Measurements from ENCODE around the gene TEAD1.

TEAD1 gene

DNA sequence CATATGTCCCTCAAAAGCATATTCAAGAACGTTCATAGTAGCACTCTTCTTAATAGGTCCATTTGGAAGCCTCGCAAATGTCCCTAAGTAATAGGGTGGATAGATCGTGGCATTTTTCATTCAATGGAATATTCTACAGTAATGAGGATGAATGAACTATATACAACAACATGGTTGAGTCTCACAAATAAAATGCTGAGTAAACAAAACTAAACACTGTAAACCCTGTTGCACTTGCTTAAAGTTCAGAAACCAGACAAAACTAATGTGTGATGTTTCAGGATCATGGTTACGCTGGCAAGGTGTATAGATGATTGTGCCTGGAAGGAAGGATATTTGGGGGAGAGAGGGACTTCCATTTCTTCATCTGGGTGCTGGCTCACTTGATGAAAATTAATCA is 244.4 kb downstream of the TEAD1 start:
- no peak overlapping the region for H3K27ac ChIP-seq
- TF ChIP-seq, protein P1, sequence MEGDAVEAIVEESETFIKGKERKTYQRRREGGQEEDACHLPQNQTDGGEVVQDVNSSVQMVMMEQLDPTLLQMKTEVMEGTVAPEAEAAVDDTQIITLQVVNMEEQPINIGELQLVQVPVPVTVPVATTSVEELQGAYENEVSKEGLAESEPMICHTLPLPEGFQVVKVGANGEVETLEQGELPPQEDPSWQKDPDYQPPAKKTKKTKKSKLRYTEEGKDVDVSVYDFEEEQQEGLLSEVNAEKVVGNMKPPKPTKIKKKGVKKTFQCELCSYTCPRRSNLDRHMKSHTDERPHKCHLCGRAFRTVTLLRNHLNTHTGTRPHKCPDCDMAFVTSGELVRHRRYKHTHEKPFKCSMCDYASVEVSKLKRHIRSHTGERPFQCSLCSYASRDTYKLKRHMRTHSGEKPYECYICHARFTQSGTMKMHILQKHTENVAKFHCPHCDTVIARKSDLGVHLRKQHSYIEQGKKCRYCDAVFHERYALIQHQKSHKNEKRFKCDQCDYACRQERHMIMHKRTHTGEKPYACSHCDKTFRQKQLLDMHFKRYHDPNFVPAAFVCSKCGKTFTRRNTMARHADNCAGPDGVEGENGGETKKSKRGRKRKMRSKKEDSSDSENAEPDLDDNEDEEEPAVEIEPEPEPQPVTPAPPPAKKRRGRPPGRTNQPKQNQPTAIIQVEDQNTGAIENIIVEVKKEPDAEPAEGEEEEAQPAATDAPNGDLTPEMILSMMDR (IDR thresholded peaks at IDR 0.05), result no peak
- TF ChIP-seq ZFX (IDR thresholded peaks at IDR 0.05; ENCODE audit: borderline replicate concordance), result no peak

DNA sequence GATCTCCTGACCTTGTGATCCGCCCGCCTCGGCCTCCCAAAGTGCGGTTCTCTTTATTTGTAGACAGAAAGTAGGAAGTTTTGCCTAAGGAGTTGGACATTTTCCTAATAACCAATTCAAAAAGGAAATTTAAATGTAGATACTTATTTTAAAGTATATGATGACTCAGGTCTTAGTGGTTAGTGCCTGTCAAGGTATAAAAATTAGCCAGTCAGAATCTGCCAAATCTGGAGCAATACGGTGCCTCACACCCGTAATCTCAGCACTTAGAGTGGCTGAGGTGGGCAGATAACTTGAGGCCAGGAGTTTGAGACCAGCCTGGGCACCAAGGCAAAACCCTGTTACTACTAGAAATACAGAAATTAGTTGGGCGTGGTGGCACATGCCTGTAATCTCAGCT is 248.2 kb downstream of the TEAD1 start:
- no peak overlapping the region for H3K27ac ChIP-seq
- no peak for TF ChIP-seq ZFX (IDR thresholded peaks at IDR 0.05; ENCODE audit: borderline replicate concordance)
- TF ChIP-seq, protein P1 (IDR thresholded peaks at IDR 0.05), result no peak

DNA sequence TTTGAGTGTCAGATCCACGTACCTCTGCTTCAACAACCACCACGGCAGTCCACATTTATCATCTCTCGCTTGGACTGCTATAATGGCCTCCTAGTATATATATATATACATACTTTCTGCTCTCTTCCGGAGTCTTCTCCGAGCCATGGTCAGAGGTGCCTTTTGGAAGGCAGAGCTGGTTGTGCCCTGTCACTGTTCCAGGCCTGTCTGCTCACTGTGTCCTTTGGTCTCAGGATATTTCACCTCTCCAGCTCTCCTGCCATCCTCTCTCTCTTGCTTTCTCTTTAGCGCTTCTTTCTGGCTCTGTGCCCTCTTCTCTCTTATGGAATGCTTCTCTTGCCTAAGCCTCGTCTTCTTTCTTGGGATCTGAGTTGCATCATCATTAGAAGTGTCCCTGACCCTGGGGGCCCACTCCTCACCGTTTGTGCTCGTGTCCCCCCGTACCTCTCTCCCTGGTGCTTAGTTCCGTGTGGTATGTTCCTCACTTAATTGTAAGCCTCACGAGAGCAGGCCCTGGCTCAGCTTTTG is 248.8 kb downstream of the TEAD1 start:
- H3K27ac ChIP-seq, result no peak overlapping the region
- no peak for TF ChIP-seq ZFX (IDR thresholded peaks at IDR 0.05; ENCODE audit: borderline replicate concordance)
- TF ChIP-seq, protein P1 (IDR thresholded peaks at IDR 0.05), result no peak

DNA sequence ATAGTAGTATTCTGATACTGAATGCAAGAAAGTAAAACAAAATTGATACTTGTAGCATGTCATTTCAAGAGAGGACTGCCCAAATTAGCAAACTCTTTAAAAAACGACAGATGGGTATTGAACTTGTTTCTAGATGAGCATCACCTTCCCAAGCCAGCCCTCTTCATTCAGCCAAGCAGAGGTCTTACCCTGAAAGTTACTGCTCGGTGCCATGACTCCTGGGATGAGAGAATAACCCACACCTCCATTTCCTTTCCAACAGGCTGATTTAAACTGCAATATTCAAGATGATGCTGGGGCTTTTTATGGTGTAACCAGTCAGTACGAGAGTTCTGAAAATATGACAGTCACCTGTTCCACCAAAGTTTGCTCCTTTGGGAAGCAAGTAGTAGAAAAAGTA is 250.4 kb downstream of the TEAD1 start:
- no peak for TF ChIP-seq ZFX (IDR thresholded peaks at IDR 0.05; ENCODE audit: borderline replicate concordance)
- TF ChIP-seq, protein P1 (IDR thresholded peaks at IDR 0.05), result no peak
- H3K27ac ChIP-seq, result no peak overlapping the region

DNA sequence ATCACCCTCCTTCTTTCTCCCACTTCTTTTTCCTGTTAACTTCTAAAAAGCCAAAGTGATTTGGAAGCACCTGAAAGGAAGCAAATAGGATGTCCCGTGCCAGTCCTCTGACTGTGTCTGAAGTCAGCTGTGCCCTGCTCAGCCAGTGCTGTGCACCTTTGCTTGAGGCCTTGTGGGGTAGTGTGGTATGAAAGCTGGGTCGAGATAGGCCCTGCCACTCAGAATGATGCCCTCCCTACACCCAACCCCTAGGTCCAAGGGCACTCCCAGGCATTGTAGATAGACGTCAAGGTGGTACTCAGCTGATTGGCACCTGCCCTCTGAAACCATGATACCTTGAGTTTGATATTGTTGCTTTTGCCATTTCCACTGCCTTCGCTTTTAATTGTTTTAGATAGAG is 251.3 kb downstream of the TEAD1 start:
- no peak overlapping the region for H3K27ac ChIP-seq
- TF ChIP-seq, protein P1 (IDR thresholded peaks at IDR 0.05), result no peak

DNA sequence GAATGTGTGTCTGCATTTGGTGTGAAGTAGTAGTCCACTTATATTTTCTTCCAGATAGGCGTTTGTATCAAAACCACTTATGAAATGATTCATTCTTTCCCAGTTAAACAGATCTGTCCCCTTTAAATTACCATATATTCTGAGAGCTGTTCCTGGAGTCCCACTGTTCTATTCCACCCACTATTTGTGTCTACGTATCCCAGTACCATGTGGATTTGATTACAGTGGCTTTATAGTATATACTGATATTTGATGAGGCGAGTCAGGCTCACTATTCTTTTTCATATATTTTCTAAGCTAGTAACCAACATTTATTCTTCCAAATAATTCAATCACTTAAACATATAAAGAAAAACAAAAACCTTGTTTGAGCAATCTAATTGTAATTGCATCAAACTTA is 253.0 kb downstream of the TEAD1 start:
- no peak overlapping the region for H3K27ac ChIP-seq
- TF ChIP-seq ZFX (IDR thresholded peaks at IDR 0.05; ENCODE audit: borderline replicate concordance), result no peak
- TF ChIP-seq, protein P1 (IDR thresholded peaks at IDR 0.05), result no peak

DNA sequence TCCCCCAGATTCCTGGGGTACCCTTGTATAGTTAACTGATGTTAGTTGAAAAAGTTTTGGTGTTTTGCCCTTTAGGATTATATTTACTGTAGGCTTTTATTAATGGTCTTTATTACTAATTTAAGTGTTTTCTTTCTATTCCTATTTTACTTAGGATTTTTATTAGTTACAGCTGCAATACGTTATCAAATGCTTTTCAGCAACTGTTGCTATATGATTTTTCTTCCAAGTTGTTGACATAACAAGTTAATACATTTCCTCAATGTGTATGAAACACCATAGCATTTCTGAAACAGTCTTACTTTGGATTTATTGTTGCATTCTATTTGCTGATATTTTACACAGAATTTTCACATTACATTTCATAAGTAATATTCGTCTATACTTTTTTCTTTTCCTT is 253.7 kb downstream of the TEAD1 start:
- H3K27ac ChIP-seq, result no peak overlapping the region

More for the DNA sequence above, 253.7 kb downstream of the TEAD1 start:
- TF ChIP-seq, protein P1 (IDR thresholded peaks at IDR 0.05), result no peak
- TF ChIP-seq ZFX (IDR thresholded peaks at IDR 0.05; ENCODE audit: borderline replicate concordance), result no peak

Data from 22Rv1 (cell line).